KOPT-K1 (cell line): ENCODE data around the gene KCNQ1.

Experiments
- H3K27ac ChIP-seq: fragments of 200-600 bp; sonication (generic); 2 replicates; pipeline ENCODE4 v1.5.1; 2016; ENCODE audit warnings: antibody characterized with exemption, mild to moderate bottlenecking, low read depth, low read length; ENCODE audit not compliant: poor library complexity, severe bottlenecking
- H3K36me3 ChIP-seq: fragments of 200-600 bp; sonication (generic); 2 replicates; pipeline ENCODE4 v1.5.1; 2017; ENCODE audit warnings: antibody characterized with exemption, mild to moderate bottlenecking, low read length, moderate library complexity; ENCODE audit not compliant: insufficient read depth
- H3K9me3 ChIP-seq: fragments of 200-600 bp; sonication (generic); 2 replicates; pipeline ENCODE4 v1.5.1; 2017; ENCODE audit warnings: antibody characterized with exemption, low read length, mild to moderate bottlenecking; ENCODE audit not compliant: insufficient read depth, poor library complexity, severe bottlenecking

KCNQ1 gene

DNA sequence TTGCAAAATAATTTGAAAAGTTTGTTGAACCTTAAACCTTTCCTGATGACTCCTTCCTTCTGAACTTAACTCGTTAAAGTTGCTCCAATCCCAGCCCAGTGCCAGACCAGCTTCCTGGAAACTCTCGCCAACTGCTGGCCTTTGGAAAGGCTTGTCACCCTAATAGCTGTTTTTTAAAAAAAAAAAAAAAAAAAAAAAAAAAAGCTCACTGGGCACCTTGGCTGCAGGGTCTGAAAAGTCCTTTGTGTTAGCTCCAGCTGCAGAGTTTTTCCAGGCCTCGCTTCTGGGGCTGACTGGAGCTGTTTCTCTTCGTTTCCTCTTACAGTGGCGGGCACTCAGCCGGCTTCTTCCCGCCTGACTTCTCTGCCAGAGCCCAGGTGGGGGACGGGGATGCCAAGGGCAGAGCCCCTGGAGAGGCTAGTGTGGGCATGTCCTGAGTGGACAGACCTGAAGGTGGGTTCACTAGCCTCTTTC, 229.9 kb downstream of the KCNQ1 start:
- H3K27ac ChIP-seq: no peak overlapping the region

GRCh38 chr11:2675540-2675939, 230.7 kb downstream of the KCNQ1 start:
- Histone ChIP-seq H3K9me3 (no peaks in the 10 kb centered on the region), H3K36me3 (no peaks in the 10 kb centered on the region), H3K27ac (no peak overlapping the region)

More for the DNA sequence above, 229.9 kb downstream of the KCNQ1 start:
- Histone ChIP-seq H3K36me3 (no peaks in the 10 kb centered on the region), H3K9me3 (no peaks in the 10 kb centered on the region)

GRCh38 chr11:2677127-2677526, 232.3 kb downstream of the KCNQ1 start:
- no peaks in the 10 kb centered on the region for H3K36me3 ChIP-seq
- no peak overlapping the region for H3K27ac ChIP-seq
- no peaks in the 10 kb centered on the region for H3K9me3 ChIP-seq

DNA sequence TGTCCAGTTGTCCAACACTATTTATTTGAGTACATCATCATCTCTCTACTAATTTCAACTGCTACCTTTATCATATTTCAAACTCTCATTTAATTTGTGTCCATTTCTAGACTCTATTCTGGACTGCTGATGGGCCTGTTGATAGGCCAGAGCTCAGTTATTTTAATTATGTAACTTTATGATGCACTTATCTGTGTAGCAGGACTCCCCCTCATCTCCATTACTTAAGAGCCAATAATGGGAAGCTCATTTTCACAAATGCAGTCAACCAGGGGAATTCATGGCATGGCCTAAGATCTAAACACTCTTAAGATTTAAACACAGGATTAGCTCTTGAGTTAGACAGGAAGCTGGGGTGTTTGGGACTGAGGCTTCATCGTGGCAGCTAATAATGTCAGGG, 233.6 kb downstream of the KCNQ1 start:
- H3K9me3 ChIP-seq: no peaks in the 10 kb centered on the region
- no peaks in the 10 kb centered on the region for H3K36me3 ChIP-seq
- H3K27ac ChIP-seq: no peak overlapping the region

DNA sequence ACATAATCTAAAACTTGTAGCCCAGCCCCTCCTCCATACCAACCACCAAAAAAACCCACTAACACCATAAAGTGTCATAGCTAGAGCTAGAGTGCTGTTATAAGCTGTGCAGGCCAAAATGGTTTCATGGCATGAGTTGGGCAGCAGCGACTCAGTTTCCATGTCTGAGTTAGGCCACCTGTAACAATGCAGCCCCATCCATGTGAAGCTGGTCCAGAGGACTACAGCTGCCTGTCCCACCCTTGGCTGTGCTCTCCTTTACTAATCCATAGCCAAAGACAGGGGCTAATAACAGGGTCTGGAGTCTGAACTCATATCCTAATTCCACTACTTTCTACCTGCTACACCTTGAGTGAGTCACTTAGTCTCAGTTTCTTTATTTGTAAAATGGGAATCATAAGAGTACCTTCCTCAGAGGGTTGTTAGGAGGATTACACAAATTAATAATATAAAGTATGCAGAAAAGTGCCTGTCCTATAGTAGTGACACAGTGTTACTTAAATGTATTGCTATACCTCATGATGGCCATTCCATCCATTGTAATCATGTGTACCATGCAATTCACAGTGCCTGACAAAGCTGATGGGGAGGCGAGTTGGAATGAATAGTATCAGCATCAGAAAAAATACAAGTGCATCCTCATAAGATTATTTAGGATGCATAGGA, 234.3 kb downstream of the KCNQ1 start:
- Histone ChIP-seq H3K27ac (no peak overlapping the region), H3K9me3 (no peaks in the 10 kb centered on the region), H3K36me3 (no peaks in the 10 kb centered on the region)

DNA sequence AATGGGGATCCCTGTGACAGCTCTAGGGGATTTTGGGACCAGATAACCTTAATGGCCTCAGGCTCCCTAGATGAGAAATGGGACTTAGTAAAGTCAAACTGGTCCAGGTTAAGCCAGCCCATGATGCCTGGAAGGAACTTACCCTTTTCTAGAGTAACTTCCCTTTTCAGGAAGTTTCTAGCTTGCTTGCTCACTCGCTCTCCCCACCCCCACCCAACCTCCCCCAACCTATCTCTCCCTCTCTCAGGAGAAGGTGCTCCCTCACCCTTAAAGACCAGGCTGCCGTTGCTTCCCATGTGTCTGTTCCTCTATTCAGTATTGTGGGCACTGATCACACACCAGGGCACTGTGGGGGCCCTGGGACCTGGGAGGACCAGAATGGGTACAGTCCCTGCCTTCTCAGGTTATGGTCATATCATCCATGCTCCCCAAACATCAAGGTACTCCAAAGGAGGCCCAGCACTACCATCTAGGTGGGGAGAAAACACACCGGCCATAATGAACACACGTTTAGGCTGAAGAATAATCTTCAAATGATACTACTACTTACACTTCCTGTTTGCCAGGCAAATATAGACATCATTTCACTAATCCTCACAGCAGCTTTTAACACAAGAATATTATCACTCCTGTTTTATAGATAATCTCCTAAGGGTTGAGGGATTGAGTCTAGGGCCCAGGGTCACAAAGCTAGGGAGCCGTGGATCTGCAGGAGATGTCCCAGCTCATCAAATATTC, 236.8 kb downstream of the KCNQ1 start:
- Histone ChIP-seq H3K9me3 (no peaks in the 10 kb centered on the region), H3K36me3 (no peaks in the 10 kb centered on the region), H3K27ac (no peak overlapping the region)

DNA sequence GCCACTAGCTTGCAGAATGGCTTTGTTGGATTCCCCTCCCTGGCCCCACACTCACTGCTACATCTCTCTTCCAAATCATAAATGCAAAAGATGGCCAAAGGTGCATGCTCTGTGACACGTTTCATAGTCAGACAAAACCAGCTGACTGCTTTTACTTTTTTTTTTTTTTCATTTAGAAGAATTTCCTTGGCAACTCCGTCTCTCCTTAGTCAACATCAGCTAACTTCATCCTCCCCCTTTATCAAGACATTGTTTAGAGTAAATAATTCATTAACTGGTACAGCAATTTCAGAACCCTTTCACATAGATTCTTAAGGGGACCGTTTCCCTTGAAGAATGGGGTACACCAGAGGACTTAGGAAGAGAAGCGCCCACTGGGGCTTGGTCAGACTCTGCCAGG, 239.0 kb downstream of the KCNQ1 start:
- Histone ChIP-seq H3K27ac (no peak overlapping the region), H3K9me3 (no peaks in the 10 kb centered on the region), H3K36me3 (no peaks in the 10 kb centered on the region)

- Histone ChIP-seq H3K27ac (no peak overlapping the region), H3K36me3 (no peaks in the 10 kb centered on the region), H3K9me3 (no peaks in the 10 kb centered on the region)
These were observed 239.8 kb downstream of the KCNQ1 start for GRCh38 chr11:2684581-2684980.

DNA sequence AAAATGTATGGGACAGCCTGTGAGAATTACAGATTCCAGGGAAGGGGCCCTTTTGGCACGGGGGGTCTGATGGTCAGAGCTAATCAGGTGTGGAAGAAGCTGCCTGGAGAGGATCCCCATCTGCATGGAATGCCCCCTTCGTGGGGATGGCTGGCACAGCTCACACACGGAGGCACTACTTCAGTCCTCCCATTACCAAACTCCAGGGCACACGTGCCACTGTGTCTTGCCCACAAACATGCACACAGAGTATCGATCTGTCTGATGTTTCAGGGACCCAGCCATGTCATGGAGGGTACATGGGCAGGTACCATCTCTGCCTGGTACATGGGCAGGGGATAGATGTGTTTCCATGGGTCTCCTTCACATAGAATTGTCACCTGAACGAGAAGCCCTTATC, 240.2 kb downstream of the KCNQ1 start:
- Histone ChIP-seq H3K36me3 (no peaks in the 10 kb centered on the region), H3K9me3 (no peaks in the 10 kb centered on the region), H3K27ac (no peak overlapping the region)

- Histone ChIP-seq H3K36me3 (no peaks in the 10 kb centered on the region), H3K27ac (no peak overlapping the region), H3K9me3 (no peaks in the 10 kb centered on the region)
These were observed 241.0 kb downstream of the KCNQ1 start for GRCh38 chr11:2685566-2686359.

GRCh38 chr11:2686360-2687222, 241.8 kb downstream of the KCNQ1 start:
- Histone ChIP-seq H3K36me3 (no peaks in the 10 kb centered on the region), H3K9me3 (no peaks in the 10 kb centered on the region), H3K27ac (no peak overlapping the region)

- H3K36me3 ChIP-seq: no peaks in the 10 kb centered on the region
- H3K27ac ChIP-seq: no peak overlapping the region
- no peaks in the 10 kb centered on the region for H3K9me3 ChIP-seq
These were observed 242.4 kb downstream of the KCNQ1 start for GRCh38 chr11:2687223-2687530.

- H3K36me3 ChIP-seq: no peaks in the 10 kb centered on the region
- no peak overlapping the region for H3K27ac ChIP-seq
- H3K9me3 ChIP-seq: no peaks in the 10 kb centered on the region
These were observed 243.0 kb downstream of the KCNQ1 start for GRCh38 chr11:2687782-2688191.

GRCh38 chr11:2688381-2689231, 243.8 kb downstream of the KCNQ1 start:
- no peaks in the 10 kb centered on the region for H3K36me3 ChIP-seq
- H3K9me3 ChIP-seq: no peaks in the 10 kb centered on the region
- H3K27ac ChIP-seq: no peak overlapping the region
